ENCODE results near the gene ENPP3. TPM values are rescaled to one million over a fixed set of nuclear protein-coding genes. Genes with fewer than 3 reads are reported as not detected.

The ENPP3 gene
- total and polyA plus RNA-seq, 2 of the 13 experiments (the other 11 are each of a cell fraction or from before 2014, with no cell fraction given): 40.0 to 75.4 TPM

DNA sequence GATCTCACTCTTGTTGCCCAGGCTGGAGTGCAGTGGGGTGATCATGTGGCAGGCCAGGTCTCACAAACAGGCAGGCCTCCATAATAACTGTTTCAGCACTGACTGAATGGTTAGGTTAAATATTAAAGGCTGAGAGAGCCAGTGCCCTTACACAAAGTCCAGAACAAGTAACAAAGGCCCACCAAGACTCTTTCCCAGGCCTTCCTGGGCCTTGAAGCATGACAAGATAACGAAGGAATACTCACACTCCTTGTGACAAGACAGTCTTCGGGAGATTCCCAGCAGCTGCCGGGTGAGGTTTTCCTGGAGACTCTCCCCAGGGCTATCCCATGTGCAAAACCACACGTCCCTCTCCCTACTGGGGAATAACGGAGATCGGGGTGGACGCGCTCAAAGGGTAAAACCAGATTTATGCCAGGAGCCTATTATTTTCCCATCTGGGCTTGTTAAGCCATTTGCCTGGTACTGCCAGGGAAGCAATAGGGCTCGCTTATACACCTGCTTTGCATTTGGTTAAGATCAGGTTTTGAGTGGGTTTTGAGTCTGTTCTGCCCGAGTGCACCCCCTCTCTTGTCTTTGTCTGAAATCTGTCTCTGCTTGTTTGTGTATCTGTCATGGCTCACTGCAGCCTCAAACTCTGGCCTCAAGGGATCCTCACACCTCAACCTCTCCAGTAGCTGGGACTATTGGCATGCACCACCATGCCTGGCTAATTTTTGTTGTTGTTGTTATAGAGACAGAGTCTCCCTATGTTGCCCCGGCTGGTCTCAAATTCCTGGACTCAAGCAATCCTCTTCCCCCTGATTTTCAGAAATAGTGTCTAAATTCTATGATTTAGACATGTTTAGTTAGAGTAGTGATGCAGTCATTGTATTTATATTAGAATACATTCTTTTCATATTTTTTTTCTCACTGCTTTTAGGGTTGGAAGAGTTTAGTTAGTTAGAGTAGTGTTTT lies 1.4 kb upstream of the ENPP3 start (continued):
- TF ChIP-seq, protein P1, sequence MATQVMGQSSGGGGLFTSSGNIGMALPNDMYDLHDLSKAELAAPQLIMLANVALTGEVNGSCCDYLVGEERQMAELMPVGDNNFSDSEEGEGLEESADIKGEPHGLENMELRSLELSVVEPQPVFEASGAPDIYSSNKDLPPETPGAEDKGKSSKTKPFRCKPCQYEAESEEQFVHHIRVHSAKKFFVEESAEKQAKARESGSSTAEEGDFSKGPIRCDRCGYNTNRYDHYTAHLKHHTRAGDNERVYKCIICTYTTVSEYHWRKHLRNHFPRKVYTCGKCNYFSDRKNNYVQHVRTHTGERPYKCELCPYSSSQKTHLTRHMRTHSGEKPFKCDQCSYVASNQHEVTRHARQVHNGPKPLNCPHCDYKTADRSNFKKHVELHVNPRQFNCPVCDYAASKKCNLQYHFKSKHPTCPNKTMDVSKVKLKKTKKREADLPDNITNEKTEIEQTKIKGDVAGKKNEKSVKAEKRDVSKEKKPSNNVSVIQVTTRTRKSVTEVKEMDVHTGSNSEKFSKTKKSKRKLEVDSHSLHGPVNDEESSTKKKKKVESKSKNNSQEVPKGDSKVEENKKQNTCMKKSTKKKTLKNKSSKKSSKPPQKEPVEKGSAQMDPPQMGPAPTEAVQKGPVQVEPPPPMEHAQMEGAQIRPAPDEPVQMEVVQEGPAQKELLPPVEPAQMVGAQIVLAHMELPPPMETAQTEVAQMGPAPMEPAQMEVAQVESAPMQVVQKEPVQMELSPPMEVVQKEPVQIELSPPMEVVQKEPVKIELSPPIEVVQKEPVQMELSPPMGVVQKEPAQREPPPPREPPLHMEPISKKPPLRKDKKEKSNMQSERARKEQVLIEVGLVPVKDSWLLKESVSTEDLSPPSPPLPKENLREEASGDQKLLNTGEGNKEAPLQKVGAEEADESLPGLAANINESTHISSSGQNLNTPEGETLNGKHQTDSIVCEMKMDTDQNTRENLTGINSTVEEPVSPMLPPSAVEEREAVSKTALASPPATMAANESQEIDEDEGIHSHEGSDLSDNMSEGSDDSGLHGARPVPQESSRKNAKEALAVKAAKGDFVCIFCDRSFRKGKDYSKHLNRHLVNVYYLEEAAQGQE (IDR thresholded peaks at IDR 0.05; ENCODE audit: borderline replicate concordance in 1 of 2, low read depth in 1 of 2, low read length in 2 of 2): peak in 1 of 2 experiments; percentile 64; a peak in 2 of 4 replicates
- TF ChIP-seq TCF12 (IDR thresholded peaks at IDR 0.05): no peak
- TF ChIP-seq TCF12 (CRISPR knock-in tag; IDR thresholded peaks at IDR 0.05): no peak
- TF ChIP-seq, protein P2, sequence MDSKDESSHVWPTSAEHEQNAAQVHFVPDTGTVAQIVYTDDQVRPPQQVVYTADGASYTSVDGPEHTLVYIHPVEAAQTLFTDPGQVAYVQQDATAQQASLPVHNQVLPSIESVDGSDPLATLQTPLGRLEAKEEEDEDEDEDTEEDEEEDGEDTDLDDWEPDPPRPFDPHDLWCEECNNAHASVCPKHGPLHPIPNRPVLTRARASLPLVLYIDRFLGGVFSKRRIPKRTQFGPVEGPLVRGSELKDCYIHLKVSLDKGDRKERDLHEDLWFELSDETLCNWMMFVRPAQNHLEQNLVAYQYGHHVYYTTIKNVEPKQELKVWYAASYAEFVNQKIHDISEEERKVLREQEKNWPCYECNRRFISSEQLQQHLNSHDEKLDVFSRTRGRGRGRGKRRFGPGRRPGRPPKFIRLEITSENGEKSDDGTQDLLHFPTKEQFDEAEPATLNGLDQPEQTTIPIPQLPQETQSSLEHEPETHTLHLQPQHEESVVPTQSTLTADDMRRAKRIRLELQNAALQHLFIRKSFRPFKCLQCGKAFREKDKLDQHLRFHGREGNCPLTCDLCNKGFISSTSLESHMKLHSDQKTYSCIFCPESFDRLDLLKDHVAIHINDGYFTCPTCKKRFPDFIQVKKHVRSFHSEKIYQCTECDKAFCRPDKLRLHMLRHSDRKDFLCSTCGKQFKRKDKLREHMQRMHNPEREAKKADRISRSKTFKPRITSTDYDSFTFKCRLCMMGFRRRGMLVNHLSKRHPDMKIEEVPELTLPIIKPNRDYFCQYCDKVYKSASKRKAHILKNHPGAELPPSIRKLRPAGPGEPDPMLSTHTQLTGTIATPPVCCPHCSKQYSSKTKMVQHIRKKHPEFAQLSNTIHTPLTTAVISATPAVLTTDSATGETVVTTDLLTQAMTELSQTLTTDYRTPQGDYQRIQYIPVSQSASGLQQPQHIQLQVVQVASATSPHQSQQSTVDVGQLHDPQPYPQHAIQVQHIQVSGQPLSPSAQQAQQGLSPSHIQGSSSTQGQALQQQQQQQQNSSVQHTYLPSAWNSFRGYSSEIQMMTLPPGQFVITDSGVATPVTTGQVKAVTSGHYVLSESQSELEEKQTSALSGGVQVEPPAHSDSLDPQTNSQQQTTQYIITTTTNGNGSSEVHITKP (CRISPR knock-in tag; IDR thresholded peaks at IDR 0.05; ENCODE audit: low read depth): peak; percentile 80; the same call in 1 of the 2 replicates
- TF ChIP-seq NFIC (IDR thresholded peaks at IDR 0.05; ENCODE audit: low read length): no peak
- TF ChIP-seq, protein P3, sequence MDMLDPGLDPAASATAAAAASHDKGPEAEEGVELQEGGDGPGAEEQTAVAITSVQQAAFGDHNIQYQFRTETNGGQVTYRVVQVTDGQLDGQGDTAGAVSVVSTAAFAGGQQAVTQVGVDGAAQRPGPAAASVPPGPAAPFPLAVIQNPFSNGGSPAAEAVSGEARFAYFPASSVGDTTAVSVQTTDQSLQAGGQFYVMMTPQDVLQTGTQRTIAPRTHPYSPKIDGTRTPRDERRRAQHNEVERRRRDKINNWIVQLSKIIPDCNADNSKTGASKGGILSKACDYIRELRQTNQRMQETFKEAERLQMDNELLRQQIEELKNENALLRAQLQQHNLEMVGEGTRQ (IDR thresholded peaks at IDR 0.05; ENCODE audit: low read depth, low read length): no peak
- TF ChIP-seq, protein P3 (CRISPR knock-in tag; IDR thresholded peaks at IDR 0.05; ENCODE audit: borderline replicate concordance): no peak; the same call in 1 of the 2 replicates
- peak; percentile 29 for TF ChIP-seq RARA (CRISPR knock-in tag; IDR thresholded peaks at IDR 0.05)
- no peak for TF ChIP-seq FOSL1 (CRISPR knock-in tag; IDR thresholded peaks at IDR 0.05; ENCODE audit: borderline replicate concordance)
- no peak for TF ChIP-seq PHF5A (CRISPR knock-in tag; IDR thresholded peaks at IDR 0.05; ENCODE audit: low read depth, unreplicated experiment)
- TF ChIP-seq IRX3 (CRISPR knock-in tag; IDR thresholded peaks at IDR 0.05; ENCODE audit: borderline replicate concordance, low read depth): no peak
- TF ChIP-seq ZNF335 (CRISPR knock-in tag; IDR thresholded peaks at IDR 0.05): no peak
- TF ChIP-seq ELF4 (CRISPR knock-in tag; IDR thresholded peaks at IDR 0.05; ENCODE audit: borderline replicate concordance): peak; percentile 91
- no peak for TF ChIP-seq STAG1 (CRISPR knock-in tag; IDR thresholded peaks at IDR 0.05)
- TF ChIP-seq, protein P4, sequence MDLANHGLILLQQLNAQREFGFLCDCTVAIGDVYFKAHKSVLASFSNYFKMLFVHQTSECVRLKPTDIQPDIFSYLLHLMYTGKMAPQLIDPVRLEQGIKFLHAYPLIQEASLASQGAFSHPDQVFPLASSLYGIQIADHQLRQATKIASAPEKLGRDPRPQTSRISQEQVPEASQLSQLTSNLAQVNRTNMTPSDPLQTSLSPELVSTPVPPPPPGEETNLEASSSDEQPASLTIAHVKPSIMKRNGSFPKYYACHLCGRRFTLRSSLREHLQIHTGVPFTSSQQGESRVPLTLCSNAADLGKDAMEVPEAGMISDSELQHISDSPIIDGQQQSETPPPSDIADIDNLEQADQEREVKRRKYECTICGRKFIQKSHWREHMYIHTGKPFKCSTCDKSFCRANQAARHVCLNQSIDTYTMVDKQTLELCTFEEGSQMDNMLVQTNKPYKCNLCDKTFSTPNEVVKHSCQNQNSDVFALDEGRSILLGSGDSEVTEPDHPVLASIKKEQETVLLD (CRISPR knock-in tag; IDR thresholded peaks at IDR 0.05; ENCODE audit: low read depth): no peak
- peak; percentile 96 for TF ChIP-seq ZFX (CRISPR knock-in tag; IDR thresholded peaks at IDR 0.05; ENCODE audit: low read depth)
- TF ChIP-seq, protein P5, sequence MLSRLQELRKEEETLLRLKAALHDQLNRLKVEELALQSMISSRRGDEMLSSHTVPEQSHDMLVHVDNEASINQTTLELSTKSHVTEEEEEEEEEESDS (CRISPR knock-in tag; IDR thresholded peaks at IDR 0.05; ENCODE audit: borderline replicate concordance): no peak
